Fibroblast of mammary gland (primary cell): ENCODE data around the gene NDUFV1.

Experiments
- DNase-seq: peaks from one replicate; pipeline ENCODE4 v3.0.0-alpha.2; 2010; ENCODE audit warnings: low read depth
- H3K4me3 ChIP-seq: 2 replicates; pipeline ENCODE4 v1.5.1; 2011; ENCODE audit warnings: low read depth, mild to moderate bottlenecking, low read length, moderate library complexity; ENCODE audit not compliant: control insufficient read depth
- TF ChIP-seq, protein P1 (sequence below): conservative IDR thresholded peaks from 2 replicates; pipeline ENCODE4 v1.5.1; 2011; ENCODE audit warnings: low read depth, low read length, inconsistent platforms; ENCODE audit not compliant: control insufficient read depth, insufficient read depth

NDUFV1 gene

DNA sequence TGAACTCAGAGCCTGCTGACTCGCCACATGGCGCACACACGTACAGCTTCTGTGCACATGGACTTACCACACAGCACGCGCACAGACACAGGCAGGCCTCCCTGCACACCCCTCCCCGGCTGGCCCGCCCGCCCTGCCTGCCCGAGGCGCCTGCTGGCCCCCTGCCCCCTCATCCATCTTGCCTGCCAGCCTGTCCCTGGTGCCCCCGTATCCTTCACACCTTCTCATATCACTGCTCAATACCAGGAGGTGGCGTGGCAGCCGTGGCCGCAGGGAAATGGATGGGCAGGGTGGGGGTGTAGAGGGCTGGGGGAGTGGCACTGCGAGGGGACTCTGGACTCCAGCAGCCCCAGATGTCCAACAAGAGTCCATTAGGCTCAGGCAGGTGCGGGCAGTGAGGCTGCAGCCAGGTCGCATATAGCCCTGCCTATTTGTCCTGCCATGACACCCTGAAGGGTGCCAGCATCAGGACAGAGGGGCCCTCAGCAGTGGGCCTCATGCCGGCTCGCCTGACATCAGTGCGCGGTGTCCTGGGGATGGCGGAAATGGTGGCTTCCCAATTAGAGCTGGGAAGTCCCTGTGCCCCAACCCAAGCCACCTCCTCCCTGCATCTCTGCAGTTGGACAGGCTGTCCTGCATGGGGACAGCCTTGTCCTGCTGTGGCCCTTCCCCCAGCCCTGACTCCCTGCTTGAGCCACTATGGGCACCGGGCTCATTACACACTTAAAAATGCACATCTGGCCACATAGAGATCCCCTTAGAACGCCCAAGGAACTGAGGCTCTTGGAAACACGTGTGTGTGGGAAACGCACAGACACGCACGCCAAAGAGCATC, 34.8 kb downstream of the NDUFV1 start:
- TF ChIP-seq, protein P1, sequence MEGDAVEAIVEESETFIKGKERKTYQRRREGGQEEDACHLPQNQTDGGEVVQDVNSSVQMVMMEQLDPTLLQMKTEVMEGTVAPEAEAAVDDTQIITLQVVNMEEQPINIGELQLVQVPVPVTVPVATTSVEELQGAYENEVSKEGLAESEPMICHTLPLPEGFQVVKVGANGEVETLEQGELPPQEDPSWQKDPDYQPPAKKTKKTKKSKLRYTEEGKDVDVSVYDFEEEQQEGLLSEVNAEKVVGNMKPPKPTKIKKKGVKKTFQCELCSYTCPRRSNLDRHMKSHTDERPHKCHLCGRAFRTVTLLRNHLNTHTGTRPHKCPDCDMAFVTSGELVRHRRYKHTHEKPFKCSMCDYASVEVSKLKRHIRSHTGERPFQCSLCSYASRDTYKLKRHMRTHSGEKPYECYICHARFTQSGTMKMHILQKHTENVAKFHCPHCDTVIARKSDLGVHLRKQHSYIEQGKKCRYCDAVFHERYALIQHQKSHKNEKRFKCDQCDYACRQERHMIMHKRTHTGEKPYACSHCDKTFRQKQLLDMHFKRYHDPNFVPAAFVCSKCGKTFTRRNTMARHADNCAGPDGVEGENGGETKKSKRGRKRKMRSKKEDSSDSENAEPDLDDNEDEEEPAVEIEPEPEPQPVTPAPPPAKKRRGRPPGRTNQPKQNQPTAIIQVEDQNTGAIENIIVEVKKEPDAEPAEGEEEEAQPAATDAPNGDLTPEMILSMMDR: no peak
- DNase-seq: no peak
- no peak overlapping the region for H3K4me3 ChIP-seq

DNA sequence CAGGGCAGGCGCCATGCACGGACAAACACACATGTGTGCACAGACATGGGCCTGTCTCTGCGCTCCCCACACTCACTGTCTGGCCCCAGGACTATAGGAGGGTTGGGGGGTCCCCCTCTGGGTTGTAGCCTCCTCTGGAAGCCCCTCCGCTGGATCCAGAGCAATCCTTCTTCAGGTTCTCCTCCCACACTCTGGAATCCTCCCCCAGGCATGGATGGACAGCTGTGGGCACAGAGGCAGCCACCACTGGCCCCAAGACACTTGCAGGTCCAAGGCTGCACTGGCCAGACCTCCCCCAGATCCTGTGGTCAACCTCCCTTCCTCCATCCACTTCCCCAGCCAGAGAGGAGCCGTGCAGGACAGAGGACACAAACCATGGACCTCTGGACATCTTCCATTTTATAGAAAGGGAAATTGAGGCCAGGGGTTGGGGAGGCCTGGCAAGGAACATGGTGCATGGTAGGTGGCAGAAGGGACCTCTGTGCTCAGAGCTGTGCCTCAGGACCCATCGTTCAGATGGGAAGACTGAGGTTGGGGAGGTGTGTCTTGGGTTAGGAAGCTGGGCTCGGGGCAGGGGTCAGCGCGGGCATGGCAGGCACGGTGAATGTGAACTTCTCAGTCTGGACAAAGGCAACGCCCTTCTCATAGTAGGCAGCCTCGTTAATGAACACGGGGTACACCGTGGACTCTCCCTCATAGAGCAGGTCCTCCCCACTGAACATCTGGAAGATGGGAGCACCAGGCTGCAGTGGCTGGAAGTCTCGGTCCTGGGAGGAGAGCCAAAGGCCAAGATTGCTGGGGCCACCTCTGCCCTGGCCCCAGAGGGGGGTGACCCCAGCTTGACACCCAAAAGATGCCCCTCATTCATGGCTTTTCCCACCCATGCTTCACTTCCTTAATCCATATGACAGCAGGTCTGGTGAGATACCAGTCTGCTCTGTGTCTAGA, 35.7 kb downstream of the NDUFV1 start:
- no peak for DNase-seq
- TF ChIP-seq, protein P1: no peak
- no peak overlapping the region for H3K4me3 ChIP-seq

DNA sequence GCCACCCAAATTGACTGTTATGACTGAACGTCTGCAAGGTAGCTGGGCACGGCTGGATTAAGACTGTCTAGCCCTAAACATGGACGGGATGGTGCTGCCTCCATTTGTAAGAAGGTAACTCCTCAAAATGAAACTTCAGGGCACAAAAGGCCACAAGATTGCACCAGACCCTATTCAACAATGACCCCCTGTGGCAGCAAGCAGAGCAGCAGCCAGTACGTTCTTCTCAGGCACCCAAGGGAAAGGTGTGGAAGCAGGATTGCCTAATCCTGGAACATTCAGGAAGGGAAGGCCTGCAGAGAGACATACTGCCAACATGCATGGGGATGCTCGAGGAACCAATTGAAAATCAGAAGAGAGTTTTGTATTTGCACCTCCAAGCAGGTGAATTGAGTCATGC, 37.3 kb downstream of the NDUFV1 start:
- TF ChIP-seq, protein P1: peak; percentile 35
- no peak overlapping the region for H3K4me3 ChIP-seq
- DNase-seq: peak; percentile 17

DNA sequence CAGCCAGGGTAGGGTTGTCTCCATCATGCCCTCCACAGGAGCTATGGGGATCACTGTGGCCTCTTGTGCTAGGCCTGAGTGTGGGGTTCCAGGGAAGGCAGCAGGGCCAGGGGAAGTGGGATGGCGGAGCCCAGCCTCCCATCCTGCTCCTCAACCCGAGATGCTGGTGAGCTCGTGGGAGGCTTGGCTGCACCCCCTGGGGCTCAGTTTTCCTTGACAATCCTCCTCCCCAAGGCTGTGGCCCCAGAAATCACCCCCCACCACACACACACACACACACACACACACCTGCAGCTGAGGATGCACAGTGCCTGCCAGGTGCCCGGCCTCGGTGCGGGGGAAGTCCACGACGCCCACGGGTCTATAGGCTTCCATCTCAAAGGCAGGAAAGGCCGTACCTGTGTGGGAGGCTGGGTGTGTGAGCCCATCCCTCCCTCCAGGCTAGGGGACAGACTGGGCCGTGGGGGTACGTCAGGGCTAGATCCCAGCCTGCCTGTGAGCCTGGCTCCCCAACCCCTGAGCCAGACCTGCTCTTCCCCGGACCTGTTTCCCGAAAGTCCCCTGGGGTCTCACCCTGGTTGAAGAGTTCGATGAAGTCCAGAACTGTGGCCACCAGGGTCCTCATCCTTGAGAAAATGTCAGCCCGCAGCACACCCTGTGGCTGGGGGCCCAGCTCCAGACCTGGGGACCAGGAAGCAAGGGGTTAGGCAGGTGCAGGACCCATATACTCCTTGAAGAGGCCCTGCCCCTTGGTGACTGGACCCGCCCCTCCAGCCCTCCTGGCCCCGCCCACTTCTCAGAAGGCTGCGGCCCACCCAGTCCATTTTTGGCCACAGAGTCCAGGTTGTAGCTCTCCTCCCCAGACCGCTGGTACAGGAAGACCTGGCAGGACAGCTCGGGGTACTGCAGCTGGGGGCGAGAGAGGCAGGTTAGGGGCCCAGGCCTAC, 38.0 kb downstream of the NDUFV1 start:
- no peak for DNase-seq
- TF ChIP-seq, protein P1: no peak
- no peak overlapping the region for H3K4me3 ChIP-seq

DNA sequence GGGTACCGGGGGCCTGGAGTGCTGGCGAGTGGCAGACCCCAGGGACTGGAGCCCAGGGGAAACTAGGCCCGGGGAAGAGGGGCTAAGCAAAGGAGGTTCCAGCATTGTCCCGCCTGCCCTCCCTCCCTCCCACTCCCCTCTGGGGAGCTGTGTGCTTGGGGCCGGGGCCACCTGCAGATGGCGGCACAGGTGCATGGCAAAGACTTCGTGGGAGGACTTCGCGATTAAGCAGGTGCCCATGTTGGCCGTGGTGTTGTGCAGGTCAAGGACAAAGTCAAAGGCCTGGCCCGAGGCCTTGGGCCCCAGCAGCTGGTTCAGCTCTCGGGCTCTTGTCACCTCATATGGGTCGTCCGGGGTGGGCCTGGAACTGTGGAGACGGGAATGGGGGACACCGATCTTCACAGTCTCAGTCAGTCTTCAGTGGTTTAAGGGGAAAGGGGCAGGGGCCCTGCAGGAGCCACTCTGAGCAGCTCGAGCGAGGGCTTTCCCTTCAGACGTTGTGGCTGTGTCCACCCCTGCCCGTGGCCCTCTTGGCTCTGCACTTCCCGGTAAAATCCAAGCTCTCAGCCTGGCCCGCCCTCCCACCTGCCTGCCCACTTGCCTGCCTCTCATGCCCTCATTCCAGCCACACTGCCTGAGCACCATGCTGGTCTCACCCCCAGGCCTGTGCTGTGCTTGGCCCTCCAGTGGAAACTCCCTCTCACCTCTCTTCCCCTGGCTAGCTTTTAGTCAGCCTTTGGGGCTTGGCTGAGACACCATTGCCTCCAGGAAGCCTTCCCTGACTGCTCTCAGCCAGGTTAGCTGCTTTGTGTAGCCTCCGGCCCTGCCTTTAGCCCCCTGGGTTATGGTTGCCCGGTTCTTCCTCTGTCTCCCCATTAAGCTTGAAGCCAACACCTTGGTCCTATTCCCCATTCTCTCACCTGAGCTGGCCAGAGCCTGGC, 39.1 kb downstream of the NDUFV1 start:
- DNase-seq: no peak
- TF ChIP-seq, protein P1: no peak
- no peak overlapping the region for H3K4me3 ChIP-seq
